HepG2 (cell line): ENCODE data around the gene NEK3. TPM values are rescaled to one million over a fixed set of nuclear protein-coding genes. Genes with fewer than 3 reads are reported as not detected.
A peak's percentile ranks its signal among the peaks of the same experiment; 100 is the strongest.

Experiments used
- ELF3 ChIP-seq: IDR thresholded peaks from 2 replicates; pipeline ENCODE4 v1.6.1; 2016; ENCODE audit warnings: missing genetic modification reagents, missing compliant biosample characterization
- ERF ChIP-seq: IDR thresholded peaks from 2 replicates; pipeline ENCODE4 v1.6.1; 2018; ENCODE audit warnings: missing biosample characterization, missing genetic modification reagents
- GABPB1 ChIP-seq: IDR thresholded peaks from 2 replicates; pipeline ENCODE4 v1.6.1; 2016; ENCODE audit warnings: mild to moderate bottlenecking, missing genetic modification reagents, moderate library complexity, missing compliant biosample characterization
- KLF16 ChIP-seq, 2 experiments: sonication (generic) in 1 of 2; formaldehyde crosslinking in 1 of 2; IDR thresholded peaks; 2 replicates each; pipeline versions ENCODE4 v1.6.1 to v1.8.0; 2016 to 2023; ENCODE audit warnings: missing genetic modification reagents in 2 of 2, missing compliant biosample characterization in 1 of 2
- MXD4 ChIP-seq: IDR thresholded peaks from 2 replicates; pipeline ENCODE4 v1.6.1; 2016; ENCODE audit warnings: mild to moderate bottlenecking, missing biosample characterization, missing genetic modification reagents
- PPARG ChIP-seq: conservative IDR thresholded peaks from 2 replicates; pipeline ENCODE4 v1.6.1; 2016; ENCODE audit warnings: missing biosample characterization, missing genetic modification reagents
- SALL1 ChIP-seq: sonication (generic); formaldehyde crosslinking; IDR thresholded peaks from 2 replicates; pipeline ENCODE4 v1.8.0; 2022; ENCODE audit warnings: mild to moderate bottlenecking, missing genetic modification reagents
- SAP130 ChIP-seq: IDR thresholded peaks from 2 replicates; pipeline ENCODE4 v1.6.1; 2016; ENCODE audit warnings: low read depth
- SPEN ChIP-seq: sonication (generic); formaldehyde crosslinking; IDR thresholded peaks from 2 replicates; pipeline ENCODE4 v1.5.1; 2020; ENCODE audit warnings: low read depth, mild to moderate bottlenecking, missing genetic modification reagents
- STAG1 ChIP-seq: sonication (generic); formaldehyde crosslinking; IDR thresholded peaks from 2 replicates; pipeline ENCODE4 v1.4.0; 2020; ENCODE audit warnings: missing genetic modification reagents
- TEAD3 ChIP-seq: optimal IDR thresholded peaks from 2 replicates; pipeline ENCODE3; 2016; ENCODE audit warnings: borderline replicate concordance
- ZFX ChIP-seq: sonication (generic); formaldehyde crosslinking; IDR thresholded peaks from 2 replicates; pipeline ENCODE4 v1.4.0; 2020; ENCODE audit warnings: mild to moderate bottlenecking, low read depth, missing genetic modification reagents, moderate library complexity
- ZNF788 ChIP-seq: sonication (generic); formaldehyde crosslinking; IDR thresholded peaks from 2 replicates; pipeline ENCODE4 v1.5.0; 2020; ENCODE audit warnings: mild to moderate bottlenecking, missing genetic modification reagents, borderline replicate concordance
- polyA plus RNA-seq, 8 experiments: library from polyadenylated mRNA; depleted of rRNA in 3 of 8; stranded (reverse) in 7 of 8; unstranded in 1 of 8; fragments of >200 nt; fragmentation: Illumina TruSeq in 4 of 8; extraction: Trizol in 4 of 8; gene quantifications; 2 replicates each; pipeline versions ENCODE4 v1.2.1 to v1.2.3, GENCODE V29; 2011 to 2016; ENCODE audit warnings: low read depth in 4 of 8, missing spikeins in 1 of 8, mixed read lengths in 1 of 8; ENCODE audit not compliant: insufficient read depth in 1 of 8
- total RNA-seq, 5 experiments: library from RNA; depleted of rRNA; stranded (reverse); fragments of >200 nt; fragmentation: Illumina TruSeq; extraction: Trizol; gene quantifications; 2 replicates each; pipeline ENCODE4 v1.2.3, GENCODE V29; 2016; ENCODE audit warnings: low read depth in 1 of 5
- TF ChIP-seq, protein P1 (sequence below): sonication (generic); formaldehyde crosslinking; IDR thresholded peaks from 2 replicates; pipeline ENCODE4 v1.4.0; 2020; ENCODE audit warnings: mild to moderate bottlenecking, low read depth, missing genetic modification reagents
- TF ChIP-seq, protein P2 (sequence below): sonication (generic); formaldehyde crosslinking; IDR thresholded peaks from 2 replicates; pipeline ENCODE4 v1.5.0; 2020; ENCODE audit warnings: mild to moderate bottlenecking, missing genetic modification reagents, borderline replicate concordance
- TF ChIP-seq, protein P3 (sequence below): sonication (generic); formaldehyde crosslinking; IDR thresholded peaks from 2 replicates; pipeline ENCODE4 v1.5.0; 2020; ENCODE audit warnings: mild to moderate bottlenecking, missing genetic modification reagents, moderate library complexity
- TF ChIP-seq, protein P4 (sequence below): IDR thresholded peaks from 2 replicates; pipeline ENCODE4 v1.6.1; 2016; ENCODE audit warnings: missing compliant biosample characterization, missing genetic modification reagents, borderline replicate concordance

NEK3 gene
- total and polyA plus RNA-seq, 2 of the 13 experiments (the other 11 are each of a cell fraction or from before 2014, with no cell fraction given), result 36.7 to 68.2 TPM

DNA sequence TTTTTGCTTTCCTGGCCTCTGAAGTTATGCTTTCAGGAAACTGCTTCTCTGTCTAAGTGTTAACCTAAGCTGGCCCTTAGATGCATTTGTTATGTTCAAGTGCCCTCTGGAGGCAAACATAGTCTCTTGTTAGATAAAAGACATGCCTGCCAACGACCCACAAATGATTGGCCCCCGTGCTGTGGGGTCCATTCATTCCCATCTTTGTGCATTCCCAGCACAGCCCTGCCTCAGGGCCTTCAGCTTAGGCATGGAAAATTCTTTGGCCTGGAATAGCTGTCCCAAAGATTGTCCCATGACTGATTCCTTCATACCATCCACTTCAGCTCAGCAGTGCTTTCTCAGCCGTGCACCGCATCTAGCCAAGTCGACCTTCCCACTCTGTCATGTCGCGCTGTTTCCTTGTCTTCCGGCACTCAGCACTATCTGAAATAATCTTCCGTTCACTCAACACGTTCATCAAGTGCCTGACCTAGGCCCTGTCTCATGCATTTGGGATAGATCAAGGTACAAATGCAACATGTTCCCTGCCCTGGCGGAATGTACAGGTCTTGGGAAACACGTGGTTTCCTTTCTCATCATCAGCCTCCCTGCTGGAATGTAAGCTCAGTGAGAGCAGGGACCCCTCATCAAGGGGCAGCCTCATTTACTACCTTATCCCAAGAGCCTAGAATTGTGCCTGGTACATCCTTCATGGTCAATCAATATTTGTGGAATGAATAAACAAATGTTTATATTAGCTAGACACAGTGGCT lies 42.2 kb upstream of the NEK3 start (continued):
- TF ChIP-seq, protein P1, sequence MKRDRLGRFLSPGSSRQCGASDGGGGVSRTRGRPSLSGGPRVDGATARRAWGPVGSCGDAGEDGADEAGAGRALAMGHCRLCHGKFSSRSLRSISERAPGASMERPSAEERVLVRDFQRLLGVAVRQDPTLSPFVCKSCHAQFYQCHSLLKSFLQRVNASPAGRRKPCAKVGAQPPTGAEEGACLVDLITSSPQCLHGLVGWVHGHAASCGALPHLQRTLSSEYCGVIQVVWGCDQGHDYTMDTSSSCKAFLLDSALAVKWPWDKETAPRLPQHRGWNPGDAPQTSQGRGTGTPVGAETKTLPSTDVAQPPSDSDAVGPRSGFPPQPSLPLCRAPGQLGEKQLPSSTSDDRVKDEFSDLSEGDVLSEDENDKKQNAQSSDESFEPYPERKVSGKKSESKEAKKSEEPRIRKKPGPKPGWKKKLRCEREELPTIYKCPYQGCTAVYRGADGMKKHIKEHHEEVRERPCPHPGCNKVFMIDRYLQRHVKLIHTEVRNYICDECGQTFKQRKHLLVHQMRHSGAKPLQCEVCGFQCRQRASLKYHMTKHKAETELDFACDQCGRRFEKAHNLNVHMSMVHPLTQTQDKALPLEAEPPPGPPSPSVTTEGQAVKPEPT, result 0 out of 2 replicates have a peak, but pooled peaks have one; percentile 30
- TF ChIP-seq TEAD3 (CRISPR knock-in tag), result peak; percentile 87
- peak; percentile 90 for TF ChIP-seq STAG1 (CRISPR knock-in tag)
- TF ChIP-seq SALL1 (CRISPR knock-in tag), result peak; percentile 65
- TF ChIP-seq GABPB1, result peak; percentile 24; the same call in 1 of the 2 replicates
- TF ChIP-seq, protein P2, sequence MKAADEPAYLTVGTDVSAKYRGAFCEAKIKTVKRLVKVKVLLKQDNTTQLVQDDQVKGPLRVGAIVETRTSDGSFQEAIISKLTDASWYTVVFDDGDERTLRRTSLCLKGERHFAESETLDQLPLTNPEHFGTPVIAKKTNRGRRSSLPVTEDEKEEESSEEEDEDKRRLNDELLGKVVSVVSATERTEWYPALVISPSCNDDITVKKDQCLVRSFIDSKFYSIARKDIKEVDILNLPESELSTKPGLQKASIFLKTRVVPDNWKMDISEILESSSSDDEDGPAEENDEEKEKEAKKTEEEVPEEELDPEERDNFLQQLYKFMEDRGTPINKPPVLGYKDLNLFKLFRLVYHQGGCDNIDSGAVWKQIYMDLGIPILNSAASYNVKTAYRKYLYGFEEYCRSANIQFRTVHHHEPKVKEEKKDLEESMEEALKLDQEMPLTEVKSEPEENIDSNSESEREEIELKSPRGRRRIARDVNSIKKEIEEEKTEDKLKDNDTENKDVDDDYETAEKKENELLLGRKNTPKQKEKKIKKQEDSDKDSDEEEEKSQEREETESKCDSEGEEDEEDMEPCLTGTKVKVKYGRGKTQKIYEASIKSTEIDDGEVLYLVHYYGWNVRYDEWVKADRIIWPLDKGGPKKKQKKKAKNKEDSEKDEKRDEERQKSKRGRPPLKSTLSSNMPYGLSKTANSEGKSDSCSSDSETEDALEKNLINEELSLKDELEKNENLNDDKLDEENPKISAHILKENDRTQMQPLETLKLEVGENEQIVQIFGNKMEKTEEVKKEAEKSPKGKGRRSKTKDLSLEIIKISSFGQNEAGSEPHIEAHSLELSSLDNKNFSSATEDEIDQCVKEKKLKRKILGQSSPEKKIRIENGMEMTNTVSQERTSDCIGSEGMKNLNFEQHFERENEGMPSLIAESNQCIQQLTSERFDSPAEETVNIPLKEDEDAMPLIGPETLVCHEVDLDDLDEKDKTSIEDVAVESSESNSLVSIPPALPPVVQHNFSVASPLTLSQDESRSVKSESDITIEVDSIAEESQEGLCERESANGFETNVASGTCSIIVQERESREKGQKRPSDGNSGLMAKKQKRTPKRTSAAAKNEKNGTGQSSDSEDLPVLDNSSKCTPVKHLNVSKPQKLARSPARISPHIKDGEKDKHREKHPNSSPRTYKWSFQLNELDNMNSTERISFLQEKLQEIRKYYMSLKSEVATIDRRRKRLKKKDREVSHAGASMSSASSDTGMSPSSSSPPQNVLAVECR (CRISPR knock-in tag), result peak; percentile 48; the same call in 1 of the 2 replicates
- peak; percentile 59; the same call in 1 of the 2 replicates for TF ChIP-seq ELF3 (CRISPR knock-in tag)
- TF ChIP-seq SPEN (CRISPR knock-in tag), result 0 out of 2 replicates have a peak, but pooled peaks have one; percentile 33
- peak; percentile 44; the same call in 1 of the 2 replicates for TF ChIP-seq ZFX
- TF ChIP-seq, protein P3, sequence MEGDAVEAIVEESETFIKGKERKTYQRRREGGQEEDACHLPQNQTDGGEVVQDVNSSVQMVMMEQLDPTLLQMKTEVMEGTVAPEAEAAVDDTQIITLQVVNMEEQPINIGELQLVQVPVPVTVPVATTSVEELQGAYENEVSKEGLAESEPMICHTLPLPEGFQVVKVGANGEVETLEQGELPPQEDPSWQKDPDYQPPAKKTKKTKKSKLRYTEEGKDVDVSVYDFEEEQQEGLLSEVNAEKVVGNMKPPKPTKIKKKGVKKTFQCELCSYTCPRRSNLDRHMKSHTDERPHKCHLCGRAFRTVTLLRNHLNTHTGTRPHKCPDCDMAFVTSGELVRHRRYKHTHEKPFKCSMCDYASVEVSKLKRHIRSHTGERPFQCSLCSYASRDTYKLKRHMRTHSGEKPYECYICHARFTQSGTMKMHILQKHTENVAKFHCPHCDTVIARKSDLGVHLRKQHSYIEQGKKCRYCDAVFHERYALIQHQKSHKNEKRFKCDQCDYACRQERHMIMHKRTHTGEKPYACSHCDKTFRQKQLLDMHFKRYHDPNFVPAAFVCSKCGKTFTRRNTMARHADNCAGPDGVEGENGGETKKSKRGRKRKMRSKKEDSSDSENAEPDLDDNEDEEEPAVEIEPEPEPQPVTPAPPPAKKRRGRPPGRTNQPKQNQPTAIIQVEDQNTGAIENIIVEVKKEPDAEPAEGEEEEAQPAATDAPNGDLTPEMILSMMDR (CRISPR knock-in tag), result peak; percentile 81
- peak in 1 of 2 experiments; percentile 31; a peak in 1 of 4 replicates for TF ChIP-seq KLF16 (CRISPR knock-in tag; IDR thresholded peaks at IDR 0.05)
- 0 out of 2 replicates have a peak, but pooled peaks have one; percentile 34 for TF ChIP-seq ERF (CRISPR knock-in tag)
- TF ChIP-seq SAP130 (CRISPR knock-in tag), result peak; percentile 61
- 0 out of 2 replicates have a peak, but pooled peaks have one; percentile 7 for TF ChIP-seq PPARG (CRISPR knock-in tag)
- peak; percentile 37; the same call in 1 of the 2 replicates for TF ChIP-seq ZNF788 (CRISPR knock-in tag)
- peak; percentile 59; the same call in 1 of the 2 replicates for TF ChIP-seq MXD4
- TF ChIP-seq, protein P4, sequence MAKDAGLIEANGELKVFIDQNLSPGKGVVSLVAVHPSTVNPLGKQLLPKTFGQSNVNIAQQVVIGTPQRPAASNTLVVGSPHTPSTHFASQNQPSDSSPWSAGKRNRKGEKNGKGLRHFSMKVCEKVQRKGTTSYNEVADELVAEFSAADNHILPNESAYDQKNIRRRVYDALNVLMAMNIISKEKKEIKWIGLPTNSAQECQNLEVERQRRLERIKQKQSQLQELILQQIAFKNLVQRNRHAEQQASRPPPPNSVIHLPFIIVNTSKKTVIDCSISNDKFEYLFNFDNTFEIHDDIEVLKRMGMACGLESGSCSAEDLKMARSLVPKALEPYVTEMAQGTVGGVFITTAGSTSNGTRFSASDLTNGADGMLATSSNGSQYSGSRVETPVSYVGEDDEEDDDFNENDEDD (CRISPR knock-in tag), result peak; percentile 55; the same call in 1 of the 2 replicates
